Measurements from ENCODE around the gene HS3ST4. TPM values are rescaled to one million over a fixed set of nuclear protein-coding genes. Genes with fewer than 3 reads are reported as not detected.

The HS3ST4 gene
- total RNA-seq, 2 donors from 2014 or later: 4.7 to 5.0 TPM

DNA sequence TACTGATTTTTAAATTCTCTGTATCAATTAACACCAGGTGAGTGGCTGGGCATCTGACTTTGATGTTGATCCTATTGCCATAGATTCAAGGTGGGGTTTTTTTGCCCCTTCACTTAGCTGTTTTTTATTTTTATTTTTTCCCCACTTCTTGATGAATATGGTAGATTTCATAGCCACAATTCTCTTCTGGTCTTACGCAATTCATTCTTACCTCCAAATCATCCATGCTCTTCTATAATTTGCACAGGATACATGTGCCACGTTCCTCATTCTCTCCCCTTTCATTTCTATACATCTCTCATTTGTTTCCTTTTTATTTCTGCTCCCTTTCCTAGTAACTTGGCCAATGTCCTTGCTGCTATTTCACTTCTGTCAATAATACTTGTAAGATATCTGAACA is 14.9 kb upstream of the HS3ST4 start:
- Histone ChIP-seq H3K36me3 (ENCODE audit: control insufficient read depth, insufficient read depth, low read length) (no peaks in the 10 kb centered on the region), H3K9me3 (ENCODE audit: control insufficient read depth, low read length) (no peaks in the 10 kb centered on the region), H3K27me3 (ENCODE audit: control insufficient read depth, insufficient read depth, low read length, poor library complexity, severe bottlenecking) (no peaks in the 10 kb centered on the region), H3K27ac (ENCODE audit: low read depth, low read length) (no peak overlapping the region), H3K4me1 (ENCODE audit: control insufficient read depth, insufficient read depth, low read length) (no peaks in the 10 kb centered on the region), H3K9ac (ENCODE audit: extremely low read depth, low read length, poor library complexity, severe bottlenecking) (no peak overlapping the region), H3K4me3 (ENCODE audit: low read length) (no peak overlapping the region)
- H3K27ac Mint-ChIP-seq: no peak overlapping the region
- peaks cover 2% of the 10 kb centered on the region for H3K27me3 Mint-ChIP-seq (ENCODE audit: insufficient read depth)
- peaks cover 6% of the 10 kb centered on the region for H3K4me1 Mint-ChIP-seq
- no peaks in the 10 kb centered on the region for H3K36me3 Mint-ChIP-seq (ENCODE audit: low read depth)
- no peak overlapping the region for H3K4me3 Mint-ChIP-seq
- TF ChIP-seq, protein P1, sequence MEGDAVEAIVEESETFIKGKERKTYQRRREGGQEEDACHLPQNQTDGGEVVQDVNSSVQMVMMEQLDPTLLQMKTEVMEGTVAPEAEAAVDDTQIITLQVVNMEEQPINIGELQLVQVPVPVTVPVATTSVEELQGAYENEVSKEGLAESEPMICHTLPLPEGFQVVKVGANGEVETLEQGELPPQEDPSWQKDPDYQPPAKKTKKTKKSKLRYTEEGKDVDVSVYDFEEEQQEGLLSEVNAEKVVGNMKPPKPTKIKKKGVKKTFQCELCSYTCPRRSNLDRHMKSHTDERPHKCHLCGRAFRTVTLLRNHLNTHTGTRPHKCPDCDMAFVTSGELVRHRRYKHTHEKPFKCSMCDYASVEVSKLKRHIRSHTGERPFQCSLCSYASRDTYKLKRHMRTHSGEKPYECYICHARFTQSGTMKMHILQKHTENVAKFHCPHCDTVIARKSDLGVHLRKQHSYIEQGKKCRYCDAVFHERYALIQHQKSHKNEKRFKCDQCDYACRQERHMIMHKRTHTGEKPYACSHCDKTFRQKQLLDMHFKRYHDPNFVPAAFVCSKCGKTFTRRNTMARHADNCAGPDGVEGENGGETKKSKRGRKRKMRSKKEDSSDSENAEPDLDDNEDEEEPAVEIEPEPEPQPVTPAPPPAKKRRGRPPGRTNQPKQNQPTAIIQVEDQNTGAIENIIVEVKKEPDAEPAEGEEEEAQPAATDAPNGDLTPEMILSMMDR (conservative IDR thresholded peaks at IDR 0.05): no peak
- 85 to 94% methylated on average over 2 of the region's 2 CpGs for WGBS, 2 experiments (ENCODE audit: insufficient coverage in 1 of 2, insufficient read length in 1 of 2)
- no peaks in the 10 kb centered on the region for H3K9me3 Mint-ChIP-seq
- DNase-seq: no peak

DNA sequence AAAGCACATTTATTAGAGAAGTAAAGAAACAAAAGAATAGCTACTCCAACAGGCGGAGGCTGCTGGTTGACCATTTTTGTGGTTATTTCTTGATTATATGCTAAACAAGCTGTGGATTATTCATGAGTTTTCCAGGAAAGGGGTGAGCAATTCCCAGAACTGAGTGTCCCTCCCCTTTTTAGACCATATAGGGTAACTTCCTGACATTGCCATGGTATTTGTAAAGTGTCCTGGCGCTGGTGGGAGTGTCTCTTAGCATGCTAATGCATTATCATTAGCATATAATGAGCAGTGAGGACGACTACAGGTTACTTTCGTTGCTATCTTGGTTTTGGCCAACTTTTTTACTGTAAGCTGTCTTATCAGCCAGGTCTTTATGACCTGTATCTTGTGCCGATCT is 12.2 kb upstream of the HS3ST4 start:
- Histone ChIP-seq H3K9me3 (ENCODE audit: control insufficient read depth, low read length) (no peaks in the 10 kb centered on the region), H3K27me3 (ENCODE audit: control insufficient read depth, insufficient read depth, low read length, poor library complexity, severe bottlenecking) (no peaks in the 10 kb centered on the region), H3K9ac (ENCODE audit: extremely low read depth, low read length, poor library complexity, severe bottlenecking) (no peak overlapping the region), H3K27ac (ENCODE audit: low read depth, low read length) (no peak overlapping the region), H3K36me3 (ENCODE audit: control insufficient read depth, insufficient read depth, low read length) (no peaks in the 10 kb centered on the region), H3K4me1 (ENCODE audit: control insufficient read depth, insufficient read depth, low read length) (no peaks in the 10 kb centered on the region), H3K4me3 (ENCODE audit: low read length) (no peak overlapping the region)
- WGBS, 2 experiments (ENCODE audit: insufficient coverage in 1 of 2, insufficient read length in 1 of 2): 70 to 76% methylated on average over 4 to 5 of the region's 5 CpGs
- H3K4me3 Mint-ChIP-seq: no peak overlapping the region
- no peaks in the 10 kb centered on the region for H3K27me3 Mint-ChIP-seq (ENCODE audit: insufficient read depth)
- no peak overlapping the region for H3K27ac Mint-ChIP-seq
- no peaks in the 10 kb centered on the region for H3K36me3 Mint-ChIP-seq (ENCODE audit: low read depth)
- H3K4me1 Mint-ChIP-seq: peaks cover 6% of the 10 kb centered on the region
- no peaks in the 10 kb centered on the region for H3K9me3 Mint-ChIP-seq
- DNase-seq: no peak
- TF ChIP-seq, protein P1 (conservative IDR thresholded peaks at IDR 0.05): no peak

DNA sequence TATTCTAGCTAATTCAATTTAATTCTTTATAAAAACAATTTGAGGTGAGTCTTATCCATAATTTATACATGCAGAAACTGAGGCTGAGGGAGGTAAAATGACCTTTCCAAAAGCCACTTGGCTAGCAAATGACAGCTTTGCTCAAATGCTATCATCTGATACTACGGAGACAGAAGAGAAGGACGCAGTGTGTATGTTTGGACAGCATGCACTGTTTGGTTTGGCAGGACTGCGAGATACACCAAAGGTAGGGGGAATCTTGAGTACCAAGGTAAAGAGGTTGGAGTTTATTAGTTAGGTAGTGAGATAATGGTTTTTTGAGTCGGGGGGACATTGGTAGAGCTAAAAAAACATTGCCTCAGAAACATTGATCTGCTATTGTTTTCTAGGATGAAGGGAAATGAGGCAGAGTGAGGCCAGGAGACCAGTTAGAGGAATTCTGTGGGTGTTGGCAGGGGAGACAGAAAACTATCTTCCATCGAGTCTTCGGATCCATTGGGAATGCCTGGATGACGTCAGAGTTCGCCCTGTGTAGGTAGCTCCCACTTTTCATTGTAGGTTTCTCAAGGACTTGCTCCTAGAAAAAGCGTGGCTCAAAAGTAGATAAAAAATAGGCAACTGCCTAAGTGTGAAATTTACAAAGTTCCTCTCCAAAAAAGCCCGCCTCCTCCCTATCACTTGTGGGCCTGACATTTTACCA is 2.5 kb upstream of the HS3ST4 start:
- Histone ChIP-seq H3K4me1 (ENCODE audit: control insufficient read depth, insufficient read depth, low read length) (no peaks in the 10 kb centered on the region), H3K36me3 (ENCODE audit: control insufficient read depth, insufficient read depth, low read length) (no peaks in the 10 kb centered on the region), H3K27me3 (ENCODE audit: control insufficient read depth, insufficient read depth, low read length, poor library complexity, severe bottlenecking) (peaks cover 32% of the 10 kb centered on the region), H3K9me3 (ENCODE audit: control insufficient read depth, low read length) (no peaks in the 10 kb centered on the region), H3K27ac (ENCODE audit: low read depth, low read length) (no peak overlapping the region), H3K4me3 (ENCODE audit: low read length) (no peak overlapping the region), H3K9ac (ENCODE audit: extremely low read depth, low read length, poor library complexity, severe bottlenecking) (no peak overlapping the region)
- no peak overlapping the region for H3K4me3 Mint-ChIP-seq
- peaks cover 15% of the 10 kb centered on the region for H3K4me1 Mint-ChIP-seq
- no peaks in the 10 kb centered on the region for H3K36me3 Mint-ChIP-seq (ENCODE audit: low read depth)
- H3K9me3 Mint-ChIP-seq: no peaks in the 10 kb centered on the region
- DNase-seq: no peak
- 88 to 91% methylated on average over 10 of the region's 10 CpGs for WGBS, 2 experiments (ENCODE audit: insufficient coverage in 1 of 2, insufficient read length in 1 of 2)
- TF ChIP-seq, protein P1 (conservative IDR thresholded peaks at IDR 0.05): no peak
- H3K27me3 Mint-ChIP-seq (ENCODE audit: insufficient read depth): peaks cover 35% of the 10 kb centered on the region
- H3K27ac Mint-ChIP-seq: no peak overlapping the region
